ENCODE results near the gene AUTS2.
A peak's percentile ranks its signal among the peaks of the same experiment; 100 is the strongest.

AUTS2 gene

GRCh38 chr7:70741666-70742065, 1143.4 kb downstream of the AUTS2 start:
- H3K27ac ChIP-seq (ENCODE audit: low read depth, low read length) = no peak overlapping the region

DNA sequence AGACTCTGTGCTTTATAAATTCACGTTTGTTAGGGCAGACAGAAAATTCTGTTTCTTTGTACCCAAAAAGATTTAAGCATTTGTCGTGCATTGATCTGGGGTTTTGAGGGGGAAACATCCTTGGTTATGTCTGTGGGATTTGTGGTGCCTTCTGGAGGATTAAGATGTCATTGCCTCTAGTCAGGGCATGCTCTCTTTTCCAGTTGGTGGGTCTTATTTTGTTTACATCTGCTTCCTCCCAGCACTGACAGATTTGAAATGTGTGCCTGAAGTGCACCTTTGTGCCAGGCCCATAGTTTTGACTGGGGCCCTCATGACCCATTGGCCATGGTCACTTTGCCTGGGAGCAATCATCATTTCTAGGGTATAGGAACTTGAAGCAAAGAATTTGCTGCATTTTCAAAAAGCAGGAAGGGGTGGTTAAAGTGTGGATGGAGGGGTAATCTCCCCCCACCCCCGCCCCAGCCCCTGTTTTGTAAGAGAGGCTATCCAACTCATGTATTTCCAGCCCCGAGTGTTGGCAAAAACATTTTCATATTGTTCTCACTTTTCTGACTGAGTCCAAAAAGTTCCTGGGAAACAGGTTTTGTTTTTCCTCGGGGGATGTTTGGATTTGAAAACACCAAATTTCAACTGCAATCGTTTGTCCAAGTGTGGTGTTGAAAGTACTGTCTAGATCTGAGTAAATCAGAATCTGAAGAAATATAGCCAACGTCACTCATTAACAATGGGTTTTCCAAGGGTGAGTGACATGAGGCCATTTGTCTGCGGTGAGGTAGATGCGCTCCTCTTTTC, 1145.5 kb downstream of the AUTS2 start:
- Histone ChIP-seq H3K4ac (ENCODE audit: low read depth, low read length) (no peak overlapping the region), H3K4me3 (ENCODE audit: low read length) (no peak overlapping the region), H2BK120ac (ENCODE audit: low read depth, low read length) (no peak overlapping the region), H3K23ac (ENCODE audit: low read length) (no peak overlapping the region), H3K79me1 (ENCODE audit: low read length) (peaks cover 13% of the 10 kb centered on the region), H3K27ac (ENCODE audit: low read depth, low read length) (no peak overlapping the region), H3K56ac (ENCODE audit: low read length) (no peak overlapping the region), H3K79me2 (ENCODE audit: control insufficient read depth, insufficient read depth, low read length) (peaks cover 24% of the 10 kb centered on the region), H3K36me3 (ENCODE audit: control insufficient read depth, insufficient read depth, low read length) (no peaks in the 10 kb centered on the region), H2AK5ac (ENCODE audit: low read length) (no peak overlapping the region), H3K4me2 (ENCODE audit: low read length) (no peak overlapping the region), H3K27me3 (ENCODE audit: insufficient read depth, low read length, poor library complexity) (no peaks in the 10 kb centered on the region), H3K18ac (ENCODE audit: low read length) (no peak overlapping the region), H2BK5ac (ENCODE audit: low read length) (no peak overlapping the region), H2BK15ac (replicated peaks; ENCODE audit: low read depth) (no peak overlapping the region), H3K4me1 (ENCODE audit: control insufficient read depth, low read depth, low read length) (no peaks in the 10 kb centered on the region), H3K9ac (ENCODE audit: low read length) (no peak overlapping the region), H4K8ac (ENCODE audit: low read depth, low read length) (no peak overlapping the region), H4K5ac (ENCODE audit: low read length) (no peak overlapping the region)
- DNase-seq = no peak
- no CpG with 5 or more reads among the region's 9 CpGs for WGBS (ENCODE audit: extremely low coverage, insufficient coverage, low lambda C conversion rate)

More at GRCh38 chr7:70741666-70742065, 1143.4 kb downstream of the AUTS2 start:
- Histone ChIP-seq H4K8ac (ENCODE audit: low read depth, low read length) (no peak overlapping the region), H3K4me2 (ENCODE audit: low read length) (no peak overlapping the region), H3K4me3 (ENCODE audit: low read length) (no peak overlapping the region), H2AK5ac (ENCODE audit: low read length) (no peak overlapping the region), H3K79me2 (ENCODE audit: control insufficient read depth, insufficient read depth, low read length) (peaks cover 21% of the 10 kb centered on the region), H3K36me3 (ENCODE audit: control insufficient read depth, insufficient read depth, low read length) (no peaks in the 10 kb centered on the region), H3K23ac (ENCODE audit: low read length) (no peak overlapping the region), H3K4ac (ENCODE audit: low read depth, low read length) (no peak overlapping the region), H3K79me1 (ENCODE audit: low read length) (peaks cover 8% of the 10 kb centered on the region), H2BK120ac (ENCODE audit: low read depth, low read length) (no peak overlapping the region), H2BK5ac (ENCODE audit: low read length) (no peak overlapping the region), H3K27me3 (ENCODE audit: insufficient read depth, low read length, poor library complexity) (no peaks in the 10 kb centered on the region), H3K18ac (ENCODE audit: low read length) (no peak overlapping the region), H2BK15ac (replicated peaks; ENCODE audit: low read depth) (no peak overlapping the region), H3K9ac (ENCODE audit: low read length) (no peak overlapping the region), H3K56ac (ENCODE audit: low read length) (no peak overlapping the region), H3K4me1 (ENCODE audit: control insufficient read depth, low read depth, low read length) (no peaks in the 10 kb centered on the region), H4K5ac (ENCODE audit: low read length) (no peak overlapping the region)
- WGBS (ENCODE audit: extremely low coverage, insufficient coverage, low lambda C conversion rate) = no CpG with 5 or more reads among the region's 5 CpGs
- DNase-seq = no peak

DNA sequence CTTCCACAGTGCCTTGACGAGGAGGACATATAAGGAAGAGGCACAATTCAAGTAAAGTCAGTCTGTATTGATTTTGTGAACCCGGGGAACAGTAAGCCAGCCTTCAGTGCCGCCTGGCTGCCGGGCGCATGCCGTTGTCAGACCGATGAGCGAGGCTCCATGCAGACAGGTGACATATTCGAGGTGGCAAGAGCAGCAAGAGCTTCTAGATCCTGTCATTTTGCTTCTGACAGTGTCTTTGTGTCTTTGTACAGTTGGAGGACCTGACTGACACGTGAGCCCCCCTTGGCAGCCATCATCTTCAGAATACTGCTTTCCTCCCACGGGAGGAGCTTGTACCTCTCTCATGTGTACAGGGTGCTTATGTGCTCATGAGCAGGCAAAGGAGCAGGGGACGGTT, 1146.2 kb downstream of the AUTS2 start:
- no peak overlapping the region for H4K5ac ChIP-seq (ENCODE audit: low read length)
- H3K27me3 ChIP-seq (ENCODE audit: insufficient read depth, low read length, poor library complexity) = no peaks in the 10 kb centered on the region
- no peak overlapping the region for H4K8ac ChIP-seq (ENCODE audit: low read depth, low read length)
- H3K36me3 ChIP-seq (ENCODE audit: control insufficient read depth, insufficient read depth, low read length) = no peaks in the 10 kb centered on the region
- no peak overlapping the region for H3K9ac ChIP-seq (ENCODE audit: low read length)
- H3K4me1 ChIP-seq (ENCODE audit: control insufficient read depth, low read depth, low read length) = no peaks in the 10 kb centered on the region
- H3K79me2 ChIP-seq (ENCODE audit: control insufficient read depth, insufficient read depth, low read length) = peaks cover 29% of the 10 kb centered on the region
- H2AK5ac ChIP-seq (ENCODE audit: low read length) = no peak overlapping the region
- H2BK15ac ChIP-seq (replicated peaks; ENCODE audit: low read depth) = no peak overlapping the region
- H3K23ac ChIP-seq (ENCODE audit: low read length) = no peak overlapping the region
- H3K4me3 ChIP-seq (ENCODE audit: low read length) = no peak overlapping the region
- WGBS (ENCODE audit: extremely low coverage, insufficient coverage, low lambda C conversion rate) = no CpG with 5 or more reads among the region's 12 CpGs
- peaks cover 17% of the 10 kb centered on the region for H3K79me1 ChIP-seq (ENCODE audit: low read length)
- H2BK5ac ChIP-seq (ENCODE audit: low read length) = no peak overlapping the region
- no peak overlapping the region for H3K56ac ChIP-seq (ENCODE audit: low read length)
- no peak overlapping the region for H3K27ac ChIP-seq (ENCODE audit: low read depth, low read length)
- H2BK120ac ChIP-seq (ENCODE audit: low read depth, low read length) = no peak overlapping the region
- H3K4ac ChIP-seq (ENCODE audit: low read depth, low read length) = no peak overlapping the region
- H3K4me2 ChIP-seq (ENCODE audit: low read length) = no peak overlapping the region
- no peak overlapping the region for H3K18ac ChIP-seq (ENCODE audit: low read length)
- no peak for DNase-seq

GRCh38 chr7:70749831-70750230, 1151.6 kb downstream of the AUTS2 start:
- WGBS (ENCODE audit: extremely low coverage, insufficient coverage, low lambda C conversion rate) = no CpG with 5 or more reads among the region's 1 CpG
- Histone ChIP-seq H2BK5ac (ENCODE audit: low read length) (no peak overlapping the region), H2BK15ac (replicated peaks; ENCODE audit: low read depth) (no peak overlapping the region), H4K8ac (ENCODE audit: low read depth, low read length) (no peak overlapping the region), H3K79me2 (ENCODE audit: control insufficient read depth, insufficient read depth, low read length) (peaks cover 33% of the 10 kb centered on the region), H3K56ac (ENCODE audit: low read length) (no peak overlapping the region), H3K4me3 (ENCODE audit: low read length) (no peak overlapping the region), H3K27ac (ENCODE audit: low read depth, low read length) (no peak overlapping the region), H2AK5ac (ENCODE audit: low read length) (no peak overlapping the region), H3K27me3 (ENCODE audit: insufficient read depth, low read length, poor library complexity) (no peaks in the 10 kb centered on the region), H3K79me1 (ENCODE audit: low read length) (peaks cover 21% of the 10 kb centered on the region), H3K4me1 (ENCODE audit: control insufficient read depth, low read depth, low read length) (no peaks in the 10 kb centered on the region), H3K18ac (ENCODE audit: low read length) (no peak overlapping the region), H3K36me3 (ENCODE audit: control insufficient read depth, insufficient read depth, low read length) (no peaks in the 10 kb centered on the region), H4K5ac (ENCODE audit: low read length) (no peak overlapping the region), H3K4ac (ENCODE audit: low read depth, low read length) (no peak overlapping the region), H3K23ac (ENCODE audit: low read length) (no peak overlapping the region), H2BK120ac (ENCODE audit: low read depth, low read length) (no peak overlapping the region), H3K9ac (ENCODE audit: low read length) (no peak overlapping the region), H3K4me2 (ENCODE audit: low read length) (no peak overlapping the region)
- no peak for DNase-seq

DNA sequence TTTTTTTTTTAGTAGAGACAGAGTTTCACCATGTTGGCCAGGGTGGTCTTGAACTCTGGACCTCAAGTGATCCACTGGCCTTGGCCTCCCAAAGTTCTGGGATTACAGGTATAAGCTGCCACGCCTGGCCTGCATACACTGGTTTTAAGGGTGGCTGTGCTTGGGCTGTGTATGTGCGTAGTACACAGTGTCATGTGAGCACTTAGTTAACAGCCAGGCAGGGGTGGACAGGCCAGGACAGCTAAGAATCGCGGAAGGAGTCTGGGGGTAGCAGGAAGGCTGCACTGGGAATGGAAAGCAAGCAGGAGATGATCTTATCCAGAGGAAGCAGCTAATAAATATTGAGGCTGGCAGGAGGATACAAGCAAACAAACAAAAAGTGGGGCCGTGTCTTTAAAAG, 1153.6 kb downstream of the AUTS2 start:
- H3K4me1 ChIP-seq (ENCODE audit: control insufficient read depth, low read depth, low read length) = no peaks in the 10 kb centered on the region
- no peak overlapping the region for H2AK5ac ChIP-seq (ENCODE audit: low read length)
- no peak overlapping the region for H3K4me2 ChIP-seq (ENCODE audit: low read length)
- H3K23ac ChIP-seq (ENCODE audit: low read length) = no peak overlapping the region
- no peak overlapping the region for H3K18ac ChIP-seq (ENCODE audit: low read length)
- no peak overlapping the region for H2BK15ac ChIP-seq (replicated peaks; ENCODE audit: low read depth)
- H3K4me3 ChIP-seq (ENCODE audit: low read length) = no peak overlapping the region
- no CpG with 5 or more reads among the region's 5 CpGs for WGBS (ENCODE audit: extremely low coverage, insufficient coverage, low lambda C conversion rate)
- H3K27ac ChIP-seq (ENCODE audit: low read depth, low read length) = no peak overlapping the region
- no peak overlapping the region for H3K4ac ChIP-seq (ENCODE audit: low read depth, low read length)
- H2BK5ac ChIP-seq (ENCODE audit: low read length) = no peak overlapping the region
- H3K27me3 ChIP-seq (ENCODE audit: insufficient read depth, low read length, poor library complexity) = no peaks in the 10 kb centered on the region
- no peak overlapping the region for H3K9ac ChIP-seq (ENCODE audit: low read length)
- H3K36me3 ChIP-seq (ENCODE audit: control insufficient read depth, insufficient read depth, low read length) = no peaks in the 10 kb centered on the region
- no peak overlapping the region for H4K5ac ChIP-seq (ENCODE audit: low read length)
- no peak overlapping the region for H3K56ac ChIP-seq (ENCODE audit: low read length)
- H4K8ac ChIP-seq (ENCODE audit: low read depth, low read length) = no peak overlapping the region
- peaks cover 33% of the 10 kb centered on the region for H3K79me2 ChIP-seq (ENCODE audit: control insufficient read depth, insufficient read depth, low read length)
- peaks cover 18% of the 10 kb centered on the region for H3K79me1 ChIP-seq (ENCODE audit: low read length)
- H2BK120ac ChIP-seq (ENCODE audit: low read depth, low read length) = no peak overlapping the region
- DNase-seq = no peak

DNA sequence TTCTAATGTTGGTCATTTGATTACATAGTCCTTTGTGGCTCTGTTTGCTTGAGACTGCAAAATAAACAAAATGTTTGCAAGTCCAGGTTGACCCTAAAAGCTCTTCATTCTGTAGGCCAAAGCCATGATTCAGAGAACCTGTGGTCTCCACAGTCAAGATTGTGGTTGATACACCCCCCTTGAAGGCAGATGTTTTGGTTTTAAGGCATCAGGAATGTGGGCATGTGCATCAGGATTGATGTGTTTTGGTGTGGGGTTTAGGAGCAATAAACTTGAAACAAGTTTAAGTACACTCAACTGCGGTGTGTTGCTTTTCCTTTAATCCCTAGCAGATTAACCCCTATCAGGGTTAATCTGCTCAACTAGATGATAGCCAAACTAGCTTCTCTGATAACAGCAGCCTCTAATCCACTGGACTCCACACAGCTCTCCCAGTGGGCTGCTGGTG, 1154.5 kb downstream of the AUTS2 start:
- Histone ChIP-seq H3K36me3 (ENCODE audit: control insufficient read depth, insufficient read depth, low read length) (no peaks in the 10 kb centered on the region), H3K23ac (ENCODE audit: low read length) (no peak overlapping the region), H3K79me1 (ENCODE audit: low read length) (peaks cover 19% of the 10 kb centered on the region), H2BK15ac (replicated peaks; ENCODE audit: low read depth) (no peak overlapping the region), H3K18ac (ENCODE audit: low read length) (no peak overlapping the region), H3K56ac (ENCODE audit: low read length) (no peak overlapping the region), H3K4me1 (ENCODE audit: control insufficient read depth, low read depth, low read length) (no peaks in the 10 kb centered on the region), H2AK5ac (ENCODE audit: low read length) (no peak overlapping the region), H3K79me2 (ENCODE audit: control insufficient read depth, insufficient read depth, low read length) (peaks cover 33% of the 10 kb centered on the region), H2BK120ac (ENCODE audit: low read depth, low read length) (no peak overlapping the region), H4K8ac (ENCODE audit: low read depth, low read length) (no peak overlapping the region), H3K9ac (ENCODE audit: low read length) (no peak overlapping the region), H3K4me2 (ENCODE audit: low read length) (no peak overlapping the region), H3K4ac (ENCODE audit: low read depth, low read length) (no peak overlapping the region), H3K4me3 (ENCODE audit: low read length) (no peak overlapping the region), H3K27me3 (ENCODE audit: insufficient read depth, low read length, poor library complexity) (no peaks in the 10 kb centered on the region), H4K5ac (ENCODE audit: low read length) (no peak overlapping the region), H3K27ac (ENCODE audit: low read depth, low read length) (no peak overlapping the region), H2BK5ac (ENCODE audit: low read length) (no peak overlapping the region)
- DNase-seq = peak; percentile 76
- WGBS (ENCODE audit: extremely low coverage, insufficient coverage, low lambda C conversion rate) = no CpG with 5 or more reads among the region's 1 CpG

Measured in mesendoderm (in vitro differentiated cells).